Activated CD8-positive, alpha-beta memory T cell treated with anti-CD3 and anti-CD28 coated beads for 1 hour (primary cell): ENCODE results near the gene CTIF.

Experiments
- DNase-seq, 2 donors: peaks; one replicate each; pipeline ENCODE4 v3.0.0-alpha.2; 2020; ENCODE audit warnings: low read depth in 1 of 2; ENCODE audit errors: extremely low read depth in 1 of 2

The CTIF gene

DNA sequence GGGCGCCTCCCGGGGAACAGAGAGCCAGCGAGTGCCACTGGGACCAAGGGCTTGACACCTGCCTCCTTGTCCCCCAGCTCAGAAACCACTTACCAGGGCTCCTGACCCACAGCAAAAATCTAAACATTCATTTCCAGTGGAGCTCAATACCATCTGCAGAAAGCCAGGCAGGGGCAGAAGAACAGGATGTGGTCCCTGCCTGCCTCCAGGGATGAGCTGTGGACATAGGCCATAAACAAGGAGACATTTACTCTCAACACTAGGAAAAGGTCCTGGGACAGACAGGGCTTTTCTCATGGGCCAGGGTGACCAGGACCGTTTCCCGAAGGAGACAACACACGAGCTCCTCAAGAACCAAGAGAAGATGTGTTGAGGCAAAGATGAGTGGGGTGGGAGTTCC lies 203.0 kb downstream of the CTIF start:
- DNase-seq: no peak

DNA sequence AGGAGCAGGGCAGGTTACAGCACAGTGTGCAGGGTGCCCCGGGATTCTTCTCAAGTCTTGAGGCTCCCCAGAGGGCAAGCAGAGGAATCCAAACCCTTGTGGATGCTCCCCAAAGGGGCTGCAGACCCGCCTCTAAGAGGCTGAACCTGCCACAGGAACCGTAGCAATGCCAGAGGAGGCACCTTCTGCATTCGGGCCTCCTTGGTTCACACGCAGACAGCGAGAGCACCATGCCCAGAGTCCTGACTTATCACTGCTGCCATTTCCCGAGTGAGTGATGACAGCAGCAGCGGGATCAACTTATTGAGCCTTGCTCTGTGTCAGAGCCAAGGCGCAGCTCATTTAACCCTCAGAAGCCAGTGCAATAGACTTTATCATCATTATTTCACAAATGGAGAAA lies 203.5 kb downstream of the CTIF start:
- DNase-seq: no peak

DNA sequence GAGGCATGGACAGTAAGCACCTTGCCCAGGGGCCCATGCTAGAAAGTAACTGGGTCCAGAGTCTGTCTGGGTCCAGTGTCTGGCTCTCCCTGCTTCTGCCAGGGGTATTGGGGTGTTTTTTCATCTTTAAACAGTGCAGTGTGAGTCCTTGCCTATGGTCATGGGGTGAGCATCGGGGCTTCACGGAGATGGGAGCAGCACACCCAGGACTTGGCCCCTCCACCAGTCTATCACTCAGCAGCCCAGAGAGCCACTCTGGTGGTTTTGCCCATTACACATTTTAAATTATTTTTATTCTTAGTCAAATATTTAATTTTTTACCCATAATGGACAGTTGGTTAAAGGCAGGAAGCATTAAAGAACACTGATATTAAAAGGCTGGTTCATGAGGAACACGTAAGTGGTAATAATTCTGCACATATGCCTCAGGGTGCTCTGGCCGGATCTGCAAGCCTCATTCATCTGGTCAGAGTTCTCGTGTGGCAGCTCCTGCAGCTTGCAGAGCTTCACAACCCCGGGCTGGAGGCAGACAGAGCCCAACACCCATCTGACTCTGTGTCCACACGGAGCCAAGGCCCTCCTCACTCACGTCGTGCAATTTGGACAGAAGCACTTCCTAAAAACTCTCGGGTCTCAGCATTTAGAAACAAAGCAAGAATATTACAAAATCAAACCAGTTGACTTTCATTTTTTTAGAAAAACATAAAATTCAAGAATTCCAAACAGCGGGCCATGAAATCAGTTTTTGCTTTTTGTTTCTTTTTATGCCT lies 204.1 kb downstream of the CTIF start:
- no peak for DNase-seq

DNA sequence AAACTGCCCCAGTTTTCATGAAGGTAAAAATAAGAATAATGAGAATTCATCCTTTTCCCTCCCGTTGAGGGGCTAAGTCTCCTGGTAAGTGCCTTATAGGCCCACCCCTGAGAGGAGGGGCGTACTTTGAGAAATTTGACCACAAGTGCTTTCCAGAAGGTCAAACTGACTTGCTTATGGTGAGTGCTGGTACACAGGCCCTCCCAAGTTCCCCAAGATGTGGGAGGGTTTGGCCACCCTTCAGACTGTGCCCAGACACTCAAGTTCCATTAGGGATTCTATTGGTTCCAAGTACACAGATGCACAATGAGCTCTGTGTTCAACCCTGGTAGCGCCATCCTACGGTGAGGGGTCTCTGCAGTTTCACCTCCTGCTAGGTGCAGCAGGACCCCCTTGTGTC lies 205.1 kb downstream of the CTIF start:
- no peak for DNase-seq

DNA sequence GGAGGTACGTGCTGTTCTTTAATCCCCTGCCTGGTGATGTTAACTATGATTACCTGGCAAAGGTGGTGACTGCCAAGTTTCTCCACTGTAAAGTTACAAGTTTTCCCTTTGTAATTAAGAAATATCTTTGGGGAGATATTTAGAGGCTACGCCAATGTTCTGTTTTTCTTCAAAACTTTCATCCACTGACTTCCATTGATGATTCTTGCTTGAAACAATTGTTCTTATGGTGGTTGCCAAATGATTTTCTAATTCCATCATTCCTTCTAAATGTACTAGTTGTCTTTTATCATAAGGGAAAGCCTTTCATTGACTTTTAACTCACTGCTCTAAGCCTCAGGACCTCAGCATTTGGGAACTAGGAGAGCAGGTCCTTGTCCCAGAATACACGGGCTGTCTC lies 206.5 kb downstream of the CTIF start:
- DNase-seq: no peak

DNA sequence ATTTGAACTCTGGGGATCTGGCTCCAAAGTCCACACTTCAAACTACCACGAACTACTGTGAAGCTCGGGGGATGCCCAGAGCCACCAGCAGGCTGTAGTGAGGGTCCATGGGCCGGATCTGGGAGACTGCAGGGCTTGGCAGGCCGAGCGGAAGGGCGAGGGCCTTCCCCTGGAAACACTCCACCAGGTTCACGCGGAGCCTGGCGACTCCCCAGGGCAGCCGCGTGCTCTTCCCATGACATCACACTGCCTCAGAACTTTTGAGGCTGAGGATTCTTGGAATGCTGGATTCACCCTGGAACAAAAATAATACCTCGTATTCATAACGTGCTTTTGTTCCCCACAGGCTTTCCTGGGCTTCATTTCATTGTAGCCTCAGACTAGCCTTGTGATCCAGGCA lies 210.9 kb downstream of the CTIF start:
- no peak for DNase-seq

DNA sequence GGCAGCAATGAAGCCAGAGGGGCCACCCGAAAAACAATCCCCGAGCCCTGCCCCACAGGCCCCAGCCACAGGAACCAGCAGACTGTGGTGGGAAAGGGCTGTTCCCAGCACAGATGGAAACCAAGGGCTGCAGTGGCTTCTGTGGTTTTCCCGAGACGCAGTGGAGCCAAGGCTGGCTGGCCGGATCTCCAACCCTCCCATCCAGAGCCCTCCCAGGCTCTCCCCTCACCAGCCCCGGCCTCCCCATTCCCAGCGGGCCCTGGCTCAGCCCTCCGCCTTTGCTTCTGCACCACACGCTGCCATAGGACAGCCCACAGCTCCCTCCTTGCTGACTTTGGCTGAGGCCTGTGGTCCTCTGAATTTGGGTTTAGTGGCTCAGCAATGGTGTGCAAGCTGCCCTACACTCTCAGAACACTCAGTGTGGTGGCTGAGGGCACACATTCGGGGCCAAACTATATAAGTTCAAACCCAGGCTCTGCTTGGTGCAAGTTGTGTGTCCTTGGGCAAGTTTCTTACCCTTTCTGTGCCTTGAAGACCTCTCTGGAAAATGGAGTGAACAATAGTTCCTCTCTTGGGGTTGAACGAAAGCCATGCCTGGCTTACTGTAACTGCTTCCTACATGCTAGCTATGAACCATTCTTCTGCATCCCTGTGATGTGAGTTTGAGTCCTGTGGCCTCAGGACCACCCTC lies 211.8 kb downstream of the CTIF start:
- no peak for DNase-seq

DNA sequence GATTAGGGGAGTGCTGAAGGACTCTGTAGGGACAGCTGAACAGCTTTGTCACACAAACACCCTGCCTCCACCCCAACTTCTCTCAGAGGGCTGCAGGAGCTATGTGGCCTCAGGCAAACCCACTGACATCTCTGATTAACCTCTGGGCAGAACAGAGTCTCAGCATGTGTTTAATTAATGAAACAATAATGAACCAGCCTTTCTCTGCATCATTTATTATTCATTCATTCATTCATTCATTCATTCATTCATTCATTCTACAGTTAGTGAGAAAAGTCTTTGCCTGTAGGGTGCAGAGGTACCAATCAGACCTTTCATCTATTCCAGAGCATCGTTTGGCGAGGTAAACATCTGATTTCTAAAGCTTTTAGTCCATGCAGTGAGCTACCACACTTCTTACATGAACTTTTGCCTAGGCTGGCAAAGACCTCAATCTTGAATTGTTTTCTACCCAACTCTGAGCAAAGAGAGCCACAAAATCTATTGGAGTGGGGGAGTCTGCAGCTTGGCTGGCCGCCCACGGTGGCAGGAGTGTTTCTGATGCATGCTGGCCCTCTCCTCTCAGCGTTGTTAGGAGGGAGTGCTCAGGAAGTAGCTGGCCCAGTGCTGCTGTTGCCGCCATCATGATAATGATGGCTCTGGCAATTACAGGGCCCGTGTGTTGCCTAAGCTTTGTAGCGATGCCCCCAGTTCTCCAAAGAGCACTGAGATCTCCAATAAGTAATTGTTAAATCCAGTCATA lies 213.1 kb downstream of the CTIF start:
- DNase-seq: no peak

DNA sequence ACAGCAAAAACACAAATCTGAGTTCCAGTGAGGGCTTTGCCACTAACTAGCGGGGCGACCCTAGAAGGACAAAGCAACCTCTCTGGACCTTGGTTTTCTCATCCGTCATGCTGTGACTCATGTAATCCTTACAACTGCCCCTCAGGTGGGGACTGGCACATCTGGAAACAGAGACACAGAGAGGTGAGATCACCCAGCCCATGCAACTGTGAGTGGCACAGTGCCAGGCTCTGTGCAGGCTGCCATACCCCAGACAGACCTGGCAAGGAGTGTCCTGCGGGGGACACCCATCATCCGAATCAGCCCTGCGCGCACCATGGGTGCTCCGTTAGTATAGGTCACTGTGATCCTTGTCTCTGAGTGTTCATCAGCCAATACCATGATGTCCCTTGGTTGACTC lies 213.6 kb downstream of the CTIF start:
- no peak for DNase-seq

DNA sequence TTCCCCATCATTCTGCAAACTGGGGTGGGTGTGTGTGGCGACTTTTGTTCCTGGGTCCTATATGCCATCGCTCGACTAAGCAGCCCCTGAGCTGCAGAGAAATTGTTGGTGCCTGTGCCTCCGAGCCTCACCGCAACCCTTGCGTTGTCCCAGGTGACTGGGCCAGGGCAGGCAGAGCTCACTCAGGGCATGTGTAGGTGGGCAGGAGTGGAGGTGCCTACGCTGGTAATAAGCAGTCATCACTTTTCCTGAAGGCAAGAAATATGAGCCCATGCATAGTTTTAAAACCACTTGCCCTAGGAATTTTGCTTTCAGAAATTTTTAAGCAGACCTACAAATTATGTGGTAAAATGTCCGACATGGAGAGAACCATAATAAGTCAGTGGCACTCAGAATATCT lies 214.1 kb downstream of the CTIF start:
- no peak for DNase-seq

DNA sequence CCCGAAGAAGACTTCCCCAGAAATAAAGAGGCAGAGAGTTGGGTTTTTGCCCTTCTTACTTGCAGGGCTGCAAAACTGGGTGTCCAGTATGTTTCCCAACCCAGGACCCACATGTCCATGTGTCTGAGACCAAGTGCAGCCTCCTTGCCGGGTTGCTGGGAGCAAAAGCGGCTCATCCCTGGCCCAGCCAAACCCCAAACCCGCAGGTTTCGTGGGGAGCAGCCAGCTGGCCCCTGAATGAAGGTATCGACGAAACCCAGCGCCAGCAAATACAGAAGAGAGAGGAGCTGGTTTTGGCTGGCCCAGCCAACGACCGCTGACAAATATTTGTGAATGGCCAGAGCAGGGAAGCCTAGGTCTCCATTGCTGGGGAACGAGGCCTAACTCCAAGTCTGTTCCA lies 214.9 kb downstream of the CTIF start:
- no peak for DNase-seq

DNA sequence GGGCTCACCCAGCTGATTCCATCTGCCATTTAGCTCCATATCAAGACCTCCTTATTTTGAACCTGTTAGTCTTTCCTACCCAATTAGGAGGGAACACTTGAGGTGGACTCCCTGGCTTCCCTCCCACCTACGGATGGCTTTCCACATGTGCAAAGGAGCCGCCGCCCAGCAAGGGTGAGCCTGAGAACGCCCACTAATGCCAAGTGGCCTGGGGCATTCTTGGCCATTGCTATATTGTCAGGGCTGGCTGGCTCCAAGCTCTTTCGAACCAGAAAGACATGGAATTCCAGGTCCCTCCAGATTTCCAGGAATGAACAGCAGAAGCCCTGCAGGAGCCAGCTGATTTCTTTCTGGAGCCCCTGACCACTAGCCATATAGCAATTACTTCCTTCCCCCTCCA lies 215.7 kb downstream of the CTIF start:
- no peak for DNase-seq

DNA sequence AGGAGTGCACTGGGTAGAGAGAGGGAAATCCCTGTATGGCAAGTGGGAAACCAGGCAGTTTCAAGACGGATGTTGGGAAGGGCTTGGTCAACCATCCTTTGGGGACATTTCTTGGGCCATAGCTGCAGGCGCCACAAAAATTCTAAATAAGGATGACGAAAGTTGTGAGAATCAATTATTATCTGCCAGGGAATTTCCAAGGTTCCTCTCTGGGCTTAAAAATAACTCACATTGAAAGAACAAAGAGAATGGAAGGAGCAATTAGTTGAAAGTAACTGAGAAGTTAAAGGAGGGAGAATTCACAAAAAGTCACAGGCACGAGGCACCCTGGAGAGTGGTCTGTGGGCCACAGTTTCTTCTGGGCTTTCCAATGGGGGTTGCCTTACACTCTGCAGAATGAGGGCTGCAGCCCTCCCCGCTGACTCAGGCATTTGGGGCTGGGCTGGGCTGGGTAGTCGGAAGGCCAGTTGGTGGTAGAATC lies 216.2 kb downstream of the CTIF start:
- DNase-seq: no peak

DNA sequence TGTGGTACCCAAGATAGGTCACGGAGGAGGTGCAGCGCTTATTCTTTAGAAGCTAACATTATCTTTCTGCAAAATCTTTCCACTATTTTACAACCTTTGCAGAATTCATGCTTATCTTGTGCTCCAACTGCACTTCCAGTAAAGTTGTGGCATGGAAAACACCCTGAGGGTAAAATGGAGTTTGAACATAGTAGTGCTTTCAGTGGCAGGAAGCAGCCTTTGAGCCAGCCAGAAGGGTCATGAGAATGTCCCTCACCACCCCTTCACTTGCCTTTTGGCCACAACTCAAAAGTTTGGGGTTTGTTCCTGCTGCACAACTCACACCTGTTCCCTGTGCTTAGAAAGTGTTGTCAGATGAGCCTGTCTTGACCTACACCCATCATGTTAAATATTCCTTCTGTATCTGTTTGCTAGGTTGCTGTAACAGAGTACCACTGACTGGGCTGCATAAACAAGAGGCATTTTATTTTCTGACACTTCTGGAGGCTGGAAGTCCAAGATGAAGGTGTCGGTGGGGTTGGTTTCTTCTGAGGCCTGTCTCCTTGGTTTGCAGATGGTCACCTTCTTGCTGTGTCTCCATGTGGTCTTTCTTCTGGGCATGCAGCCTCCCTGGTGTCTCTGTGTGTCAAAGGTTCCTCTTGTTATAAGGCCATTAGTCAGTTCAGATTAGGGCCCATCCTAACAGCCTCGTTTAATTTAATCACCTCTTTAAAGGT lies 217.8 kb downstream of the CTIF start:
- no peak for DNase-seq

DNA sequence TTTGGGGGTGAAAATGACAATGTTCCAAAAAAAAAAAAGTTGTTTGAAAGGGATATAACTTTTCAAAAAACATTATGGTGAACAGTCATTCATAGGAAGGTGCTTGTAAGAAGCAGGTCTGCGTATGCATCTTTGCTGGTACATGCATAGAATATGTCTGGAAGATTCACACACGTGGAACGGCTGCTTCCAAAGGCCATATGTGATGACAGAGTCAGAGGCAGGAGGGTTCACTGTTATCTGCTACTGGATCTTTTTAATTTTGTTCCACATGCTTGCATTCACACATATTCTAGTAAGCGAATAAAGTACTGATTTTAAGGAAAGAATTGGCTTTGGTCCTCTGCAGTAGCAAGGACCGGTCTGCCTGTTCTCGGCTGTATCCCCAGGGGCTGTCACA lies 218.5 kb downstream of the CTIF start:
- DNase-seq: no peak

DNA sequence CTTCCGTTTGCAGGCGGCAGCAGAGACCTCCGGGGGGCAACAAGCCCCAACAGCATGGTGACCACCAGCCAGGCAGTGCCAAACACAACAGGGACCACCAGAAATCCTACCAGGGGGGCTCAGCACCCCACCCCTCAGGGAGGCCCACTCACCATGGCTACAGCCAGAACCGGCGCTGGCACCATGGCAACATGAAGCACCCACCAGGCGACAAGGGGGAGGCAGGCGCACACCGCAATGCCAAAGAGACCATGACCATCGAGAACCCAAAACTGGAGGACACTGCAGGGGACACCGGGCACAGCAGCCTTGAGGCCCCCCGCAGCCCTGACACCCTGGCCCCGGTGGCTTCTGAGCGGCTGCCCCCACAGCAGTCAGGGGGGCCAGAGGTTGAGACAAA lies 219.1 kb downstream of the CTIF start:
- DNase-seq: no peak

DNA sequence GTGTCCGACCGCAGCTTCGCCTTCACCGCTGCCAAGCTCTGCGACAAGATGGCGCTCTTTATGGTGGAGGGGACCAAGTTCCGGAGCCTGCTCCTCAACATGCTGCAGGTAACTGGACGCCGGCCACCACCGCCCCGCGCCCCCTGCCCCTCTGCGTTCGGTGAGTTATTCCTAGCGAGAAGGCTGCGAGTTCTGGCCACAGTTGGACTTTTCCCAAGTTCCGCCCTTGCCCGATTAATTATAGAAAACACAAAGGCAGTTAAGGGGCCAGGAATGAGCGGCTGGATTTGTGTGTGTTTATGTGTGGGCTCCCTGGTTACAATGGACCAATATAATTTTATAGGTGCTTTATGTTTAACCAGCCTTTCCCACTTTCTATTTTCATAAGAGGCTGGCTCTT lies 222.8 kb downstream of the CTIF start:
- no peak for DNase-seq

DNA sequence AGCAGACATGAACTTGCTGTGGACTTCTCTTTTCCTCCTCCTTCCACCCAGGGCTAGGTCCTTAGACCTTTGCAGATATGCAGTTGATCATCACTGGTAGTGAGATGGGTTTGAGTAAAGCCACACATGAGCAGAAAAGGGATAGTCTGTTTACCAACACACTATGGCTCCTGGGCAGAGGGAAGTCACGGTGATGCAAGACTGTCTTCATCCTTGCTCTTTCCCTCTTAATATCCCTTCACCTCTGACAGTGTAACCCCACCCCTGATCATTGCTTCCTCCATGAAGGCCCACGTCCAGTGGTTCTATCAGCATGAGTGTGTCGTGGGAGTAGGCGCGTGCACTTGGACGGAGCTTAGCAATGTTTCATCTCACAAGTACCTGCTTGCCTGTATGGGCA lies 223.2 kb downstream of the CTIF start:
- no peak for DNase-seq

DNA sequence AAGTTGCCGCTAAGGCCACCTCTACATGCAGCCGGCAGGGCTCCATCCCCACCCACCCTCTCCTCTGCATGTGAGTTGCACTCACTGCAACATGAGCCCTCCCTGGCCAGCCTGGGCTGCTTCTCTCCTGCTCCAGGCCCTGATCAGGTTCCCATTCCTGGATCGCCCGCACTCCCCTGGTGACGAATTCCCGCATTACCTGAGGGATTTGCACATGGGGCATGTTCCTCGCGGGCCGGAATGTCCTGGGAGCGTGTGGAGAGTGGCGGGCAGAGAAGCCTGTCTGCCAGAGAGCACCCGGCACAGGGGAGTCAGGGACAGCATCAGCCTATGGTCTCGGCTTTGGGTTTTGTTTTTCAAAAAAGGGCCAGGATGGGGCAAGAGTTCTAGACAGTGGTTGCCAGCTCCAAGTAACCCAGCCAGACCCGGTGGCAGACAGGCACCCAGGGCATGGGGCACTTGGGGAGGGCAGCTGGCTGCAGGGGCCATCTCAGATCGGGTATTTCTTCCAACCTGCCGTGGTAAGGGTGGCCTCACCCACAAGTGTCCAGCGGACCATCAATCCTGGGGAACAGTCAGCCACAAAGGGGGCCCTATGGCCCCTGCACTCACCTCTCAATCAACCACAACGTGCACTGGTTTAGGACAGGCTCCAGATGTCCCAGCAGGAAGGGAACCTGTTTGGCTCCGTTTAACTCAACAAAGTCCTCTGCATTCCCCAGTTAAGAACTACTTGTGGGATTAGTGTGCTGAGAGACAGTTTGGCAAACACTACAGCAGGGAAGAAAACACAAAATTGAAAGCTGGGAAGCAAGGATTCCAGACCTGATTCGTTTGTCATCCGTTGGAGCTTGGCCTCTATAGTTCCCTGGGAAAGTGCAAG lies 224.2 kb downstream of the CTIF start:
- no peak for DNase-seq

DNA sequence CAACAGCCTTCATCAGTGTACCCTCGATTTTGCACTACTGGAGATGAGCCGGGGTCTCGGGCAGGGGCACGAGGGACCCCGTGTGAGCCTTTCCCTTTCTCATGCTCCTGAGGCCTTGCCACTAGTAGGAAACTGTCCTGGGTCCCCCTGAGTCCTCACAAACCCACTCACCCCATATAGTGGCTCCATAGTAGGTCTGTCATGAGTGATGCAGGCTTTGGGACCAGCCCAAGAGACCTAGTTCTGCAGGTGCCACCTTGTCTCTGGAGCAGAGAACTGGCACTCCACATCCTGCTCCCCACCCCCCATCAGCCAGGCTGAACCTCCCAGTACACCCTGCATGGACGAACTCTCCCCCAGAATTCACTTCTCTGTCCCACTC lies 224.9 kb downstream of the CTIF start:
- no peak for DNase-seq
